OCI-LY1 (cell line): Measurements from ENCODE around the gene DUSP12.

Experiments
- CTCF ChIP-seq: fragments of 200-600 bp; sonication (generic), shearing (Covaris generic); IDR thresholded peaks from 2 replicates; pipeline ENCODE4 v1.5.1; 2017; ENCODE audit warnings: mild to moderate bottlenecking, antibody characterized with exemption, low read length, moderate library complexity, mixed read lengths
- EZH2 ChIP-seq: fragments of 200-600 bp; sonication (generic), shearing (Covaris generic); IDR thresholded peaks from 2 replicates; pipeline ENCODE4 v1.8.0; 2017; ENCODE audit warnings: borderline replicate concordance, mixed run types, mild to moderate bottlenecking, antibody characterized with exemption, low read length, moderate library complexity, mixed read lengths

GRCh38 chr1:161731981-161732718 is 17.4 kb upstream of the DUSP12 start:
- TF ChIP-seq CTCF: no peak
- TF ChIP-seq EZH2: no peak
